Breast epithelium (tissue), 3 donors: ENCODE measurements around the gene CLIC3.
"Not testable (repeated sequence)": the region's sequence is repeated elsewhere in the genome, so short reads cannot be mapped to it uniquely, and the experiment has no call there.

ENCODE experiments used
- CTCF ChIP-seq, 3 donors: fragments of 450-650 bp; IDR thresholded peaks; one replicate each; pipeline ENCODE4 v1.5.1; 2016 to 2017; ENCODE audit warnings: antibody characterized with exemption in 3 of 3, mild to moderate bottlenecking in 3 of 3, moderate library complexity in 3 of 3
- POLR2AphosphoS5 ChIP-seq, 3 donors: sonication (generic); formaldehyde crosslinking; IDR thresholded peaks; one replicate each; pipeline ENCODE4 v1.6.1; 2017; ENCODE audit warnings: antibody characterized with exemption in 3 of 3

- peak in 2 of 3 donors; percentile 15 to 31 for TF ChIP-seq CTCF (IDR thresholded peaks at IDR 0.05)
- TF ChIP-seq POLR2AphosphoS5 (IDR thresholded peaks at IDR 0.05), result not testable (repeated sequence)
Measured at GRCh38 chr9:137004285-137004684, 7.9 kb upstream of the CLIC3 start.
